ENCODE measurements around the gene HOXA5. TPM values are rescaled to one million over a fixed set of nuclear protein-coding genes. Genes with fewer than 3 reads are reported as not detected.

The HOXA5 gene
- total RNA-seq, 1 donor from 2014 or later: 22.0 TPM

DNA sequence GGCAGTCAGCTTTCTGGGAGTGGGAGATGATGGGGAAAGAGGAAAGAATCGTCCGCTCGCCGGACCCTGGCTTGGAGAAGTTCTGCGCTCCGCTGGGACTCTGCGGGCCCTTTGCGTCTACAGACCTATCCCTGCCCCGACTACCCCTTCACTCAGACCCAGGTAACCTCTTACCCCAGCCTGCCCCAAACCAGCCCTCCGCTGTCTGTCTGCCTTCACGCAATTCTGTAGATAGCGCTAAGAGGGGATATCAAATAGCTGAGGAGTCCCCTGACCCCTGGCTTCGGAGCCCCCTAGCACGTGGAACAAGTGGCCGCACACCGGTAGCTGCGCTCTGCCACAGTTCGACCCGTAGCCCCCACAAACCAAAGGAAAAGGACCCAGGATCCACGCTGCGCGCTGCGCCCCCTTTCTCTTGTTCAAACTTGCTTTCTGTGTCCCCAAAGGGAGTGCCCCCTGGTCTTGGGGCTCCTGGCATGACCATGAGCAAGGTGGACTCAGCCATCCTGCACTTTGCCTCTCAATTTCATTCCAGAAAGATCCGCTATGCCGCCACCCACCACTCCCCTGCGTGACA lies 19.9 kb downstream of the HOXA5 start:
- intact Hi-C loops (cut with DNase I): loop anchor here (2.0 kb wide), 1 partner anchor 19 kb away; no protein-coding TSS in a partner anchor
- Histone ChIP-seq H3K4me3 (peak overlapping the region; percentile 42 to 67), H3K27ac (peak overlapping the region; percentile 89 to 97), H3K4me1 (peaks cover 0 to 21% of the 10 kb centered on the region in 2 donors), H3K36me3 (no peaks in the 10 kb centered on the region), H3K9me3 (no peaks in the 10 kb centered on the region), H3K27me3 (no peaks in the 10 kb centered on the region)
- TF ChIP-seq, protein P1, sequence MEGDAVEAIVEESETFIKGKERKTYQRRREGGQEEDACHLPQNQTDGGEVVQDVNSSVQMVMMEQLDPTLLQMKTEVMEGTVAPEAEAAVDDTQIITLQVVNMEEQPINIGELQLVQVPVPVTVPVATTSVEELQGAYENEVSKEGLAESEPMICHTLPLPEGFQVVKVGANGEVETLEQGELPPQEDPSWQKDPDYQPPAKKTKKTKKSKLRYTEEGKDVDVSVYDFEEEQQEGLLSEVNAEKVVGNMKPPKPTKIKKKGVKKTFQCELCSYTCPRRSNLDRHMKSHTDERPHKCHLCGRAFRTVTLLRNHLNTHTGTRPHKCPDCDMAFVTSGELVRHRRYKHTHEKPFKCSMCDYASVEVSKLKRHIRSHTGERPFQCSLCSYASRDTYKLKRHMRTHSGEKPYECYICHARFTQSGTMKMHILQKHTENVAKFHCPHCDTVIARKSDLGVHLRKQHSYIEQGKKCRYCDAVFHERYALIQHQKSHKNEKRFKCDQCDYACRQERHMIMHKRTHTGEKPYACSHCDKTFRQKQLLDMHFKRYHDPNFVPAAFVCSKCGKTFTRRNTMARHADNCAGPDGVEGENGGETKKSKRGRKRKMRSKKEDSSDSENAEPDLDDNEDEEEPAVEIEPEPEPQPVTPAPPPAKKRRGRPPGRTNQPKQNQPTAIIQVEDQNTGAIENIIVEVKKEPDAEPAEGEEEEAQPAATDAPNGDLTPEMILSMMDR (IDR thresholded peaks at IDR 0.05): no peak
- DNase-seq (ENCODE audit: low spot score in 2 of 2): peak in 1 of 2 donors; percentile 58

DNA sequence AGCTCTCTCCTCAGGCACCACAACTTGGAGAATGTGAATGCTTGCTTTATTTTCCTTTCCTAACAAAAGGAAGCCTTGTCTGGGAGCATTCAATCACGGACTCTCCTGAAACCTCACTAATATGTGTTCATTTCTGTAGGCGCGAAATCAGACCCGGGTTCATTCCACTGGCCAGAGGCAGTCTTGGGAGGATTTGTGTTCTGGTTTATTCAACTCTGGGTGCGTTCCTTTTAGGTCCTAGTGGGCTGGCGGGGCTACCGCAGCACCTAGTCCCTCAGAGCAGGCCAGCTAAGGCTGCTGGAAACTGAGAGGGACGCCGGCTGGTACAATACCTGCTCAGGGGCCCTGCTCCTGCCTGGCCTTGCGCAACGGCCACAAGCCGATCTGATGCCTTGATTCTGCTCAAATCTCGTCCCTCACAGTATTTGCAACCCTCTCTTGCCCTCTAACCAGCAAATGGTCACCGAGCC lies 20.4 kb downstream of the HOXA5 start:
- no peaks in the 10 kb centered on the region for H3K36me3 ChIP-seq
- DNase-seq (ENCODE audit: low spot score in 2 of 2): peak in 1 of 2 donors; percentile 54
- peak overlapping the region; percentile 42 to 67 for H3K4me3 ChIP-seq
- peak overlapping the region; percentile 89 to 97 for H3K27ac ChIP-seq
- TF ChIP-seq, protein P1 (IDR thresholded peaks at IDR 0.05): no peak
- no peaks in the 10 kb centered on the region for H3K27me3 ChIP-seq
- peaks cover 0 to 22% of the 10 kb centered on the region in 2 donors for H3K4me1 ChIP-seq
- intact Hi-C loops (cut with DNase I): loop anchor here (2.0 kb wide), 1 partner anchor 18 kb away; no protein-coding TSS in a partner anchor
- H3K9me3 ChIP-seq: no peaks in the 10 kb centered on the region

DNA sequence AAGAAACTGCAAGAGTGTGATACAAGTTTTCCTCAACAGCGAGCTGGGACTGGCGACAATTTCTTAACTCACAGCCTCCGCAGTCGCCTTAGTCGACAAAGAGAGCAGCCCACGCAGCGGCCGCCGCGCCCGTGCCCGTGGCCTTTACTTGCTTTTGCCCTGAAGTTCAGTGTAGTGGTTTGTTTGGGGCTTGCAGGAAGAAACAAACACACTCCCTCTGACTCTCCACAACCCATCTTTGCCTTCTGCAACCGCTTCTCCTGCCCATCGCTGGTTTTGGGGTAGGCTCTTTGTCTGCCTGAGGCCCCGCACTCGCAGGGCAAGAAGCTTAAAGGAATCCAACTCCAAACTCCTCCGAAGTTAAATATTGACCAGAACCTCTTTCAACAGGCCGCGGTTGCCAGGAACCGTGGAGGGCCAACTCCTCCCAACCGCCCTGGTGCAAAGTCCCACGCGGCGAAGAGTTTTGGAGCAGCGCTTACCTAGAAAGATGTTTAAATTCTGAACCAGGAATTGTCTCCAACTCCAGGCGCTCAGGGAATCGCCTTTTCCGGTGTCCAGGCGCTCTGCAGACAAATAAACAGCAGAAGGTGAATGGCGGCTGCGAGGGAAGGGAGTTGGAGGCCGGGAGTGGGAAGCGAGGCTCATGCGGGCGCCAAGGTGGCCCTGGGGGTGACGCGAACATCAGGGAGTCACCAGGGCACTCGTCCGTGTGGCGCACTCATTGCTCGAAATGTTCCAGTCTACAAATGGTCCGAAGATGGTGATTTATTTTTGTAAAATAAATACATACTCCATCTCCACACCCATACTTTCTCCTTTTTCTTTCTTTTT lies 21.2 kb downstream of the HOXA5 start:
- intact Hi-C loops (cut with DNase I): loop anchor here (2.0 kb wide), 1 partner anchor 17 kb away; no protein-coding TSS in a partner anchor

GRCh38 chr7:27121684-27122076 lies 21.8 kb downstream of the HOXA5 start:
- DNase-seq (ENCODE audit: low spot score in 2 of 2): no peak
- peak overlapping the region; percentile 89 to 97 for H3K27ac ChIP-seq
- H3K9me3 ChIP-seq: no peaks in the 10 kb centered on the region
- peak overlapping the region; percentile 42 to 67 for H3K4me3 ChIP-seq
- peaks cover 0 to 22% of the 10 kb centered on the region in 2 donors for H3K4me1 ChIP-seq
- H3K27me3 ChIP-seq: no peaks in the 10 kb centered on the region
- TF ChIP-seq, protein P1 (IDR thresholded peaks at IDR 0.05): no peak
- no peaks in the 10 kb centered on the region for H3K36me3 ChIP-seq
- intact Hi-C loops (cut with DNase I): loop anchor here (2.0 kb wide), 1 partner anchor 17 kb away; no protein-coding TSS in a partner anchor

More for the DNA sequence above, 21.2 kb downstream of the HOXA5 start:
- Histone ChIP-seq H3K4me1 (peaks cover 0 to 22% of the 10 kb centered on the region in 2 donors), H3K4me3 (peak overlapping the region; percentile 42 to 67), H3K36me3 (no peaks in the 10 kb centered on the region), H3K9me3 (no peaks in the 10 kb centered on the region), H3K27me3 (no peaks in the 10 kb centered on the region), H3K27ac (peak overlapping the region; percentile 89 to 97)
- TF ChIP-seq, protein P1 (IDR thresholded peaks at IDR 0.05): no peak
- DNase-seq (ENCODE audit: low spot score in 2 of 2): peak in 1 of 2 donors; percentile 63

DNA sequence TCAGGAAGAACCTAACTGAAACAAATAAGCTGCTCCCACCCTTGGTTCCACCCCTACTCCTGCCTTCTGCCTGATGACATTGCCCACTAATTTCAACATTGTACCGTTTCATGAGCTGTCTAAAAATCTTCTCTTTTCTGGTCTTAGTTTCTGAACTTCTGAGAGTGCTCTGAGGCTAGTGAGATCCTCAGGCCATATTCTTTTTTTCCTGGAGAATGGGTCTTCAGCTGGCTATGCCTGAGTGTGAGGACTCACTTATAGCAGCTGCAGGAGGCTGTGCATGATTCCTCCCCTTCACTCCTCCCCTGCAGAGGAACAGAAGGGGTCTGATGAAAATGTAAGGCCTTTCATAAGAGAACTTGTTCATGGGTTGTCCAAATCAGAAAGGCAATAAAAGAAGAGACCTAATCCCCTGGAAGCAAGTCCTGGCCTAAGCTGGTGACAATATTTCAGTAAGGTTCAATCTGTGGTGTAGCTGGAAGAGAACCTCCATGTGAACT lies 24.0 kb downstream of the HOXA5 start:
- Histone ChIP-seq H3K9me3 (no peaks in the 10 kb centered on the region), H3K4me3 (peak overlapping the region in 1 of 2 donors; percentile 63), H3K36me3 (no peaks in the 10 kb centered on the region), H3K4me1 (peaks cover 0 to 22% of the 10 kb centered on the region in 2 donors), H3K27me3 (no peaks in the 10 kb centered on the region), H3K27ac (peak overlapping the region; percentile 89 to 97)
- intact Hi-C loops (cut with DNase I): loop anchor here (10.0 kb wide), 1 partner anchor 1295 kb away; the partner anchor contains the start of gene CREB5
- DNase-seq (ENCODE audit: low spot score in 2 of 2): no peak
- TF ChIP-seq, protein P1 (IDR thresholded peaks at IDR 0.05): no peak

Measured in ascending aorta (tissue), 2 donors.